Measurements from ENCODE around the gene RGL2. TPM values are rescaled to one million over a fixed set of nuclear protein-coding genes. Genes with fewer than 3 reads are reported as not detected.

The RGL2 gene
- polyA plus RNA-seq, 2 of the 4 experiments (the other 2 are of a cell fraction): 11.6 to 13.9 TPM

DNA sequence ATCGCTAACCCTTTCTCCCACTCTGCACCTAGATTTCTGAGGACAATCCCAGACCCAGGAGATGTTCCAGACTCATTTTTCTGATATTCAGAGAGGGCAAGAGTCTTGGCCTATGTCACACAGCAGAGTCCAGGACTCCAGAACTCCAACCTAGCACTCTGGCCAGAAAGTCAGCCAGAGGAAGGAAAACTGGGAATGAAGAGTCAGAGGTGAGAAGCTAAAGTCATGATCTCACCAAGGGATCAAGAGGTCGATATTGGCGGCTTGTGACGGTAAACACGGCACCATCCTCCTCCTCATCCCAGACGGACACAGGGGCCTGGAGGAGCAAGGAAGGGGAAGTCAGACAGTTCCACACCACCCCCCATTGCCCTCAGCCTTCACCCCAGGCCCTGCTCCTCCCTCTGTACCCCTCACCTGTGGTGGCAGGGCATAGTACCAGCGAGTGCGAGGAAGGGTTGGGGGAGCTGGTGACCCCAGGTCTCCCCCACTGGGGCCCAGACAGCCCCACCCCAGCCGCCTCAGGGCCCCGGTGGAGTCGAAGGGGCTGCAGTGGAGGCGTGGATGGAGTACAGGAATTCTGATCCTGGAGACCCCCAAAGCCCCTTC, 1.8 kb downstream of the RGL2 start:
- TF ChIP-seq FOXS1 (CRISPR knock-in tag; IDR thresholded peaks at IDR 0.05) (no peak), KDM1A (IDR thresholded peaks at IDR 0.05; ENCODE audit: low read depth) (0 out of 2 replicates have a peak, but pooled peaks have one; percentile 32), ZFP36 (IDR thresholded peaks at IDR 0.05; ENCODE audit: borderline replicate concordance, partially characterized antibody) (peak; percentile 76)
- ChIA-PET CTCF (interaction anchor here (0.6 to 3.1 kb wide), 6 partner anchors 8 to 414 kb away, joined by 3 to 12 read pairs (median 3); partner anchors contain the start of genes PFDN6, WDR46 and ZBTB22), POLR2A (interaction anchor here (1.1 to 1.6 kb wide), 3 partner anchors 20 to 25 kb away, joined by 4 to 10 read pairs (median 4); partner anchors contain the start of genes B3GALT4, RPS18, VPS52 and ZBTB22)
- WGBS (ENCODE audit: missing lambda C conversion rate): 87% methylated on average over 8 of the region's 12 CpGs
- Histone ChIP-seq H3K9me3 (no peaks in the 10 kb centered on the region), H3K4me3 (no peak overlapping the region), H3K27ac (peak overlapping the region in 1 of 2 experiments; percentile 98; a peak in 3 of 6 replicates), H3K4me2 (peak overlapping the region; percentile 86), H3K4me1 (peaks cover 4% of the 10 kb centered on the region; the same call in 1 of the 3 replicates)
- no peak for DNase-seq (ENCODE audit: low read depth in 1 of 2, low spot score in 1 of 2)
- FAIRE-seq: no peak
- ATAC-seq: no peak

DNA sequence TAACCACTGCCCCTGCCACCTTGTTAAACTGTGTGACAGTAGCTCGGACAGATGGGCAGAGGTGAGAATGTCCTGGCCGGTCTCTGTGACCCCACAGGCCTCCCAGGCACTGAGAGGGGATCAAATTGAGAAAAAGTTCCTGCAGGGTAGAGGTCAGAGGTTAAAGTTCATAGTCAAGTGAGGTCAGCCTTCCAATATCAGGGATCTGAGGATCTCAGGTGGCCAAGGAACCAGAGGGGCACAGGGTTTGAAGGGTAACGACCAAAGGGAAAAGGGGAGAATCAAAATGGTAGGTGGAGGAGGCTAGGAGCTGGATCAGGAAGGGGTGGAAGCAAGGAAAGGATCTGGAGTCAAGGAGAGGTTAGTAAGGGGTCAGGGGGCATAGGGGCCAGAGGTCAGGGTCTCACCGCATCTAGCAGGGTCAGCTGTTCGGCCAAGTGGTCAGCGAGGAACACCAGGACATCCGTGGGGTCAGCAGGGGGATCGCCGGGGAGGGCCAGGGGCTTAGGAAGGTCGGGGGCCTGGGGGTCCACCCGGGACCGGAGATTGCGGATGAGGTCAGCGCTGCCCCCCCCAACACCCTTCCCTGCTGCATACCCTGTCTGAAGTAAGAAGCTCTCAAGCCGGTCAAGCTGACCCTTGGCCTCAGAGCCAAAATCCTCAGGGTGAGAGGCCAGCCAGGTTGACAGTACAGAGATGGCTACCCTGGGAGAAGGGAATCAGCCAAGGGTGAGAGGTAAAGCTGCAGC, 2.9 kb downstream of the RGL2 start:
- ATAC-seq: no peak
- POLR2A ChIA-PET: no interaction called here
- CTCF ChIA-PET: interaction anchor here (0.8 to 3.1 kb wide), 3 partner anchors 14 to 22 kb away, joined by 3 to 12 read pairs (median 4); partner anchors contain the start of gene ZBTB22
- Histone ChIP-seq H3K27ac (no peak overlapping the region), H3K4me2 (no peak overlapping the region), H3K9me3 (no peaks in the 10 kb centered on the region), H3K4me3 (no peak overlapping the region), H3K4me1 (peaks cover 4% of the 10 kb centered on the region; the same call in 1 of the 3 replicates)
- no peak for TF ChIP-seq MAZ (IDR thresholded peaks at IDR 0.05; ENCODE audit: borderline replicate concordance, low read depth, low read length)
- no peak for TF ChIP-seq CEBPB (IDR thresholded peaks at IDR 0.05)
- TF ChIP-seq TFCP2L1 (CRISPR knock-in tag; IDR thresholded peaks at IDR 0.05): no peak
- no peak for TF ChIP-seq CHD4 (IDR thresholded peaks at IDR 0.05; ENCODE audit: borderline replicate concordance)
- no peak for TF ChIP-seq FOSB (CRISPR knock-in tag; IDR thresholded peaks at IDR 0.05)
- TF ChIP-seq, protein P1, sequence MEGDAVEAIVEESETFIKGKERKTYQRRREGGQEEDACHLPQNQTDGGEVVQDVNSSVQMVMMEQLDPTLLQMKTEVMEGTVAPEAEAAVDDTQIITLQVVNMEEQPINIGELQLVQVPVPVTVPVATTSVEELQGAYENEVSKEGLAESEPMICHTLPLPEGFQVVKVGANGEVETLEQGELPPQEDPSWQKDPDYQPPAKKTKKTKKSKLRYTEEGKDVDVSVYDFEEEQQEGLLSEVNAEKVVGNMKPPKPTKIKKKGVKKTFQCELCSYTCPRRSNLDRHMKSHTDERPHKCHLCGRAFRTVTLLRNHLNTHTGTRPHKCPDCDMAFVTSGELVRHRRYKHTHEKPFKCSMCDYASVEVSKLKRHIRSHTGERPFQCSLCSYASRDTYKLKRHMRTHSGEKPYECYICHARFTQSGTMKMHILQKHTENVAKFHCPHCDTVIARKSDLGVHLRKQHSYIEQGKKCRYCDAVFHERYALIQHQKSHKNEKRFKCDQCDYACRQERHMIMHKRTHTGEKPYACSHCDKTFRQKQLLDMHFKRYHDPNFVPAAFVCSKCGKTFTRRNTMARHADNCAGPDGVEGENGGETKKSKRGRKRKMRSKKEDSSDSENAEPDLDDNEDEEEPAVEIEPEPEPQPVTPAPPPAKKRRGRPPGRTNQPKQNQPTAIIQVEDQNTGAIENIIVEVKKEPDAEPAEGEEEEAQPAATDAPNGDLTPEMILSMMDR (IDR thresholded peaks at IDR 0.05): no peak
- TF ChIP-seq, protein P2, sequence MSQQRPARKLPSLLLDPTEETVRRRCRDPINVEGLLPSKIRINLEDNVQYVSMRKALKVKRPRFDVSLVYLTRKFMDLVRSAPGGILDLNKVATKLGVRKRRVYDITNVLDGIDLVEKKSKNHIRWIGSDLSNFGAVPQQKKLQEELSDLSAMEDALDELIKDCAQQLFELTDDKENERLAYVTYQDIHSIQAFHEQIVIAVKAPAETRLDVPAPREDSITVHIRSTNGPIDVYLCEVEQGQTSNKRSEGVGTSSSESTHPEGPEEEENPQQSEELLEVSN (IDR thresholded peaks at IDR 0.05; ENCODE audit: borderline replicate concordance, low read depth): no peak
- no peak for TF ChIP-seq FOXS1 (CRISPR knock-in tag; IDR thresholded peaks at IDR 0.05)
- TF ChIP-seq RCOR1 (IDR thresholded peaks at IDR 0.05; ENCODE audit: low read depth, low read length): no peak
- TF ChIP-seq SREBF2 (IDR thresholded peaks at IDR 0.05): no peak
- DNase-seq (ENCODE audit: low read depth in 1 of 2, low spot score in 1 of 2): no peak
- 84% methylated on average over 8 of the region's 15 CpGs for WGBS (ENCODE audit: missing lambda C conversion rate)
- no peak for FAIRE-seq

DNA sequence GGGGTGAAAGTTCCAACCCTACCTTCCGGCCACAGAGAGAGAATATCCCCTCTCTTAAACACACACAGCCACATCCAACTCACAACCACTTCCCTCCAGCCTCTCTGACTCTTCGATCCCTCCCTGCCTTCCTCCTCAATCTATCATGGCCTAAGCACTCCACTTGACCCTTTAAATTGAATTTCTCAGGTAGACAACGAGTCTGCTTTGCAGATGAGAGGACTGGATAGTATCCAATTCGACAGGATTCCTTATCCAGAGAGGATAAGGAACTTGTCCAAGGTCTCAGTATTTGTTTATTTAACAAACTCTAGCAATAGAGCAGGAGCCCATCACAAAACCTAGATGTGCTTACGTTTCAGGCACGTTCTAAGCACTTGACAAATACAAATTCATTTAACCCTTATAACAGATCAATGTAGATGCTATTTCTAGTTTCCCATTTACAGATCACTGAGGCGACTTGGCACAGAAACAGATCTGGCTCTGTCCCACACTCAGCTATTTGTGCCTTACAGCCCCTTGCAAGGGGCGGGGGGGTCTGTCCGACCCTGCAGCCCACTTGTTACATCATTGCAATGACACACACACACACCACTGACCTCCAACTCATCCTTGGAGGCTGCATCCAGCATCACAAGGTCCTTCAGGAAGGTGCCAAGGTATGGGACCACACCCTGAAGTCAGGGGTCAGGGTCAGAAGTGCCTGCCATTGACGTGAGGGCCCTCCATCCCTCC, 4.5 kb downstream of the RGL2 start:
- 76% methylated on average over 10 of the region's 10 CpGs for WGBS (ENCODE audit: missing lambda C conversion rate)
- no peak overlapping the region for H3K4me3 ChIP-seq
- H3K4me1 ChIP-seq: peaks cover 11% of the 10 kb centered on the region; the same call in 1 of the 3 replicates
- CTCF ChIA-PET: no interaction called here
- DNase-seq (ENCODE audit: low read depth in 1 of 2, low spot score in 1 of 2) (no peak), ATAC-seq (no peak), FAIRE-seq (no peak)
- H3K27ac ChIP-seq: no peak overlapping the region
- POLR2A ChIA-PET: no interaction called here
- no peak overlapping the region for H3K4me2 ChIP-seq
- TF ChIP-seq, protein P3, sequence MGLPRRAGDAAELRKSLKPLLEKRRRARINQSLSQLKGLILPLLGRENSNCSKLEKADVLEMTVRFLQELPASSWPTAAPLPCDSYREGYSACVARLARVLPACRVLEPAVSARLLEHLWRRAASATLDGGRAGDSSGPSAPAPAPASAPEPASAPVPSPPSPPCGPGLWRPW (IDR thresholded peaks at IDR 0.05): no peak
- TF ChIP-seq, protein P4, sequence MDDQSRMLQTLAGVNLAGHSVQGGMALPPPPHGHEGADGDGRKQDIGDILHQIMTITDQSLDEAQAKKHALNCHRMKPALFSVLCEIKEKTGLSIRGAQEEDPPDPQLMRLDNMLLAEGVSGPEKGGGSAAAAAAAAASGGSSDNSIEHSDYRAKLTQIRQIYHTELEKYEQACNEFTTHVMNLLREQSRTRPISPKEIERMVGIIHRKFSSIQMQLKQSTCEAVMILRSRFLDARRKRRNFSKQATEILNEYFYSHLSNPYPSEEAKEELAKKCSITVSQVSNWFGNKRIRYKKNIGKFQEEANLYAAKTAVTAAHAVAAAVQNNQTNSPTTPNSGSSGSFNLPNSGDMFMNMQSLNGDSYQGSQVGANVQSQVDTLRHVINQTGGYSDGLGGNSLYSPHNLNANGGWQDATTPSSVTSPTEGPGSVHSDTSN (IDR thresholded peaks at IDR 0.05): no peak
- no peak for TF ChIP-seq CHD2 (IDR thresholded peaks at IDR 0.05; ENCODE audit: low read length, partially characterized antibody)
- H3K9me3 ChIP-seq: no peaks in the 10 kb centered on the region

Data from A549 (cell line).